GM23338 (cell line): ENCODE data around the gene RAI14. TPM values are rescaled to one million over a fixed set of nuclear protein-coding genes. Genes with fewer than 3 reads are reported as not detected.

Source experiments
- ATAC-seq: fragments of 200-7000 bp; cut with Tn5 transposase; 3 replicates; pipeline ENCODE4 v1.9.1; 2020
- DNase-seq: peaks from one replicate; pipeline ENCODE4 v3.0.0-alpha.2; 2015; ENCODE audit warnings: low spot score
- H2AFZ ChIP-seq: fragments of 200-600 bp; sonication (generic); 2 replicates; pipeline ENCODE4 v1.8.0; 2016; ENCODE audit warnings: antibody characterized with exemption, mild to moderate bottlenecking, moderate library complexity
- H3F3A ChIP-seq: fragments of 200-600 bp; sonication (generic); replicated peaks from 2 replicates; pipeline ENCODE4 v1.8.0; 2017; ENCODE audit warnings: antibody characterized with exemption, mixed run types, low read depth
- H3K27ac ChIP-seq: fragments of 200-600 bp; sonication (generic); 2 replicates; pipeline ENCODE4 v1.6.1; 2016; ENCODE audit warnings: low read depth
- H3K27me3 ChIP-seq: fragments of 200-600 bp; sonication (generic); 2 replicates; pipeline ENCODE4 v1.8.0; 2016; ENCODE audit warnings: mild to moderate bottlenecking, mixed run types, moderate library complexity; ENCODE audit not compliant: insufficient read depth
- H3K36me3 ChIP-seq: fragments of 200-600 bp; sonication (generic); 2 replicates; pipeline ENCODE4 v1.8.0; 2016; ENCODE audit warnings: mild to moderate bottlenecking; ENCODE audit not compliant: insufficient read depth
- H3K4me1 ChIP-seq: fragments of 200-600 bp; sonication (generic); 2 replicates; pipeline ENCODE4 v1.8.0; 2016; ENCODE audit warnings: mild to moderate bottlenecking, moderate library complexity; ENCODE audit not compliant: insufficient read depth
- H3K4me2 ChIP-seq: fragments of 200-600 bp; sonication (generic); 2 replicates; pipeline ENCODE4 v1.7.1; 2017; ENCODE audit warnings: mixed run types
- H3K4me3 ChIP-seq: fragments of 200-600 bp; sonication (generic); 2 replicates; pipeline ENCODE4 v1.6.1; 2016; ENCODE audit warnings: mixed run types
- H3K79me2 ChIP-seq: fragments of 200-600 bp; sonication (generic); replicated peaks from 2 replicates; pipeline ENCODE4 v1.8.0; 2017; ENCODE audit warnings: mild to moderate bottlenecking; ENCODE audit not compliant: insufficient read depth
- H3K9me2 ChIP-seq: fragments of 200-600 bp; sonication (generic); 2 replicates; pipeline ENCODE4 v1.8.0; 2017; ENCODE audit not compliant: insufficient read depth
- H4K20me1 ChIP-seq: fragments of 200-600 bp; sonication (generic); replicated peaks from 2 replicates; pipeline ENCODE4 v1.8.0; 2017; ENCODE audit warnings: mild to moderate bottlenecking; ENCODE audit not compliant: insufficient read depth
- H3K27ac Mint-ChIP-seq: 2 replicates; pipeline ENCODE4 v1.8.0; 2020; ENCODE audit warnings: inconsistent platforms, mild to moderate bottlenecking, moderate library complexity, mixed read lengths
- H3K27me3 Mint-ChIP-seq: 3 replicates; pipeline ENCODE4 v1.8.0; 2022; ENCODE audit warnings: low read depth, mild to moderate bottlenecking, moderate library complexity, mixed read lengths, inconsistent platforms; ENCODE audit not compliant: insufficient read depth, poor library complexity
- H3K36me3 Mint-ChIP-seq: 3 replicates; pipeline ENCODE4 v1.8.0; 2021; ENCODE audit warnings: low read depth, mild to moderate bottlenecking, inconsistent platforms, moderate library complexity, mixed read lengths
- H3K4me1 Mint-ChIP-seq: 3 replicates; pipeline ENCODE4 v1.8.0; 2020; ENCODE audit warnings: mild to moderate bottlenecking, inconsistent platforms, mixed read lengths
- H3K4me3 Mint-ChIP-seq: 3 replicates; pipeline ENCODE4 v1.8.0; 2021; ENCODE audit warnings: moderate library complexity, mild to moderate bottlenecking, inconsistent platforms, mixed read lengths
- H3K9me3 Mint-ChIP-seq: 3 replicates; pipeline ENCODE4 v1.8.0; 2020; ENCODE audit warnings: moderate library complexity, mild to moderate bottlenecking, inconsistent platforms, mixed read lengths
- CREB1 ChIP-seq: fragments of 250-450 bp; sonication (Bioruptor Pico); IDR thresholded peaks from 2 replicates; pipeline ENCODE4 v1.5.0; 2020; ENCODE audit warnings: low read depth, mild to moderate bottlenecking, moderate library complexity
- ETS1 ChIP-seq: IDR thresholded peaks from 2 replicates; pipeline ENCODE4 v1.6.1; 2016; ENCODE audit warnings: antibody characterized with exemption
- EZH2 ChIP-seq: fragments of 200-600 bp; sonication (generic); IDR thresholded peaks from one replicate; pipeline ENCODE4 v1.8.0; 2017; ENCODE audit warnings: antibody characterized with exemption, mild to moderate bottlenecking, low read depth; ENCODE audit not compliant: unreplicated experiment
- JUNB ChIP-seq: IDR thresholded peaks from one replicate; pipeline ENCODE4 v1.6.1; 2016; ENCODE audit warnings: antibody characterized with exemption; ENCODE audit not compliant: unreplicated experiment
- NANOG ChIP-seq: IDR thresholded peaks from 2 replicates; pipeline ENCODE4 v1.6.1; 2016; ENCODE audit warnings: antibody characterized with exemption, borderline replicate concordance
- POLR2AphosphoS5 ChIP-seq: IDR thresholded peaks from 2 replicates; pipeline ENCODE4 v1.6.1; 2016; ENCODE audit warnings: antibody characterized with exemption, low read depth
- STAT1 ChIP-seq: IDR thresholded peaks from one replicate; pipeline ENCODE4 v1.6.1; 2016; ENCODE audit warnings: antibody characterized with exemption; ENCODE audit not compliant: unreplicated experiment
- ZNF114 ChIP-seq: fragments of 250-450 bp; sonication (Bioruptor Pico); IDR thresholded peaks from 2 replicates; pipeline ENCODE4 v1.5.0; 2020; ENCODE audit warnings: mild to moderate bottlenecking, moderate library complexity
- polyA plus RNA-seq: library from polyadenylated mRNA; unstranded; fragments of >200 nt; fragmentation: Nextera tagmentation; extraction: Ambion mirVana; gene quantifications from 2 replicates; pipeline ENCODE4 v1.2.1, GENCODE V29; 2016
- total RNA-seq: library from RNA; depleted of rRNA; stranded (reverse); fragments of >200 nt; shearing (Covaris generic); gene quantifications from 2 replicates; pipeline ENCODE4 v1.2.3, GENCODE V29; 2014
- TF ChIP-seq, protein P1 (sequence below): IDR thresholded peaks from one replicate; pipeline ENCODE4 v1.6.1; 2018; ENCODE audit warnings: antibody characterized with exemption; ENCODE audit not compliant: unreplicated experiment
- TF ChIP-seq, protein P2 (sequence below): fragments of 250-450 bp; sonication (Bioruptor Pico); IDR thresholded peaks from 2 replicates; pipeline ENCODE4 v1.5.0; 2020; ENCODE audit warnings: mild to moderate bottlenecking, moderate library complexity

The RAI14 gene
- total and polyA plus RNA-seq, 2 experiments from 2014 or later = 58.8 to 95.8 TPM

DNA sequence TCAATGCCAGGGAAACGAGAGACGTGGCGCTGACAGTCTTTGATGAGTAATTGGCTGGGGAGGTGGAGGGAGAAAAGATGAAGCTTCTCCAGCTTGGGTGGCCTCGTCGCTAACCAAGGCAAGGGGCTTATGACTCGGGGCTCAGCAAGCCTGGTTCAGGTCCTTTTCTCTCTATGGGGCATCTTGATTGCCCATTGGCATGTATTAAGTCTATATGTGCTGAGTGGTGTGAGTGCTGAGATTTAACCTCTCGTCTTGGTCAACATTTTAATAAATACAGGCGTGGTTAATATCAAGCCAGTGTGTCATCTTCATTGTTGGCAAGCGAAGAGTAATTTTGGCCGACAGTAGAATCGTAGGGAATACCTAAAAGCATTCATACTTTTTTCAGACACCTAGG, 85.9 kb downstream of the RAI14 start:
- Histone ChIP-seq H3K27me3 (no peaks in the 10 kb centered on the region), H4K20me1 (peaks cover 17% of the 10 kb centered on the region), H3K4me3 (no peak overlapping the region), H3K79me2 (peaks cover 98% of the 10 kb centered on the region), H3K9me2 (no peaks in the 10 kb centered on the region), H3K27ac (no peak overlapping the region), H3K4me2 (no peak overlapping the region), H3K36me3 (no peaks in the 10 kb centered on the region), H3K4me1 (0 out of 2 replicates have a peak, but pooled peaks cover 14% of the 10 kb centered on the region), H3F3A (no peaks in the 10 kb centered on the region), H2AFZ (no peak overlapping the region)
- Mint-ChIP-seq H3K9me3 (no peaks in the 10 kb centered on the region), H3K36me3 (peaks cover 3% of the 10 kb centered on the region), H3K4me3 (no peak overlapping the region), H3K27me3 (no peaks in the 10 kb centered on the region), H3K4me1 (peaks cover 25% of the 10 kb centered on the region), H3K27ac (no peak overlapping the region)
- no peak for TF ChIP-seq CREB1 (CRISPR knock-in tag)
- TF ChIP-seq, protein P1, sequence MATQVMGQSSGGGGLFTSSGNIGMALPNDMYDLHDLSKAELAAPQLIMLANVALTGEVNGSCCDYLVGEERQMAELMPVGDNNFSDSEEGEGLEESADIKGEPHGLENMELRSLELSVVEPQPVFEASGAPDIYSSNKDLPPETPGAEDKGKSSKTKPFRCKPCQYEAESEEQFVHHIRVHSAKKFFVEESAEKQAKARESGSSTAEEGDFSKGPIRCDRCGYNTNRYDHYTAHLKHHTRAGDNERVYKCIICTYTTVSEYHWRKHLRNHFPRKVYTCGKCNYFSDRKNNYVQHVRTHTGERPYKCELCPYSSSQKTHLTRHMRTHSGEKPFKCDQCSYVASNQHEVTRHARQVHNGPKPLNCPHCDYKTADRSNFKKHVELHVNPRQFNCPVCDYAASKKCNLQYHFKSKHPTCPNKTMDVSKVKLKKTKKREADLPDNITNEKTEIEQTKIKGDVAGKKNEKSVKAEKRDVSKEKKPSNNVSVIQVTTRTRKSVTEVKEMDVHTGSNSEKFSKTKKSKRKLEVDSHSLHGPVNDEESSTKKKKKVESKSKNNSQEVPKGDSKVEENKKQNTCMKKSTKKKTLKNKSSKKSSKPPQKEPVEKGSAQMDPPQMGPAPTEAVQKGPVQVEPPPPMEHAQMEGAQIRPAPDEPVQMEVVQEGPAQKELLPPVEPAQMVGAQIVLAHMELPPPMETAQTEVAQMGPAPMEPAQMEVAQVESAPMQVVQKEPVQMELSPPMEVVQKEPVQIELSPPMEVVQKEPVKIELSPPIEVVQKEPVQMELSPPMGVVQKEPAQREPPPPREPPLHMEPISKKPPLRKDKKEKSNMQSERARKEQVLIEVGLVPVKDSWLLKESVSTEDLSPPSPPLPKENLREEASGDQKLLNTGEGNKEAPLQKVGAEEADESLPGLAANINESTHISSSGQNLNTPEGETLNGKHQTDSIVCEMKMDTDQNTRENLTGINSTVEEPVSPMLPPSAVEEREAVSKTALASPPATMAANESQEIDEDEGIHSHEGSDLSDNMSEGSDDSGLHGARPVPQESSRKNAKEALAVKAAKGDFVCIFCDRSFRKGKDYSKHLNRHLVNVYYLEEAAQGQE = no peak
- TF ChIP-seq POLR2AphosphoS5 = no peak
- TF ChIP-seq JUNB = no peak
- TF ChIP-seq STAT1 = no peak
- TF ChIP-seq ZNF114 (CRISPR knock-in tag) = no peak
- no peak for TF ChIP-seq EZH2
- no peak for TF ChIP-seq ETS1
- TF ChIP-seq NANOG = no peak
- TF ChIP-seq, protein P2, sequence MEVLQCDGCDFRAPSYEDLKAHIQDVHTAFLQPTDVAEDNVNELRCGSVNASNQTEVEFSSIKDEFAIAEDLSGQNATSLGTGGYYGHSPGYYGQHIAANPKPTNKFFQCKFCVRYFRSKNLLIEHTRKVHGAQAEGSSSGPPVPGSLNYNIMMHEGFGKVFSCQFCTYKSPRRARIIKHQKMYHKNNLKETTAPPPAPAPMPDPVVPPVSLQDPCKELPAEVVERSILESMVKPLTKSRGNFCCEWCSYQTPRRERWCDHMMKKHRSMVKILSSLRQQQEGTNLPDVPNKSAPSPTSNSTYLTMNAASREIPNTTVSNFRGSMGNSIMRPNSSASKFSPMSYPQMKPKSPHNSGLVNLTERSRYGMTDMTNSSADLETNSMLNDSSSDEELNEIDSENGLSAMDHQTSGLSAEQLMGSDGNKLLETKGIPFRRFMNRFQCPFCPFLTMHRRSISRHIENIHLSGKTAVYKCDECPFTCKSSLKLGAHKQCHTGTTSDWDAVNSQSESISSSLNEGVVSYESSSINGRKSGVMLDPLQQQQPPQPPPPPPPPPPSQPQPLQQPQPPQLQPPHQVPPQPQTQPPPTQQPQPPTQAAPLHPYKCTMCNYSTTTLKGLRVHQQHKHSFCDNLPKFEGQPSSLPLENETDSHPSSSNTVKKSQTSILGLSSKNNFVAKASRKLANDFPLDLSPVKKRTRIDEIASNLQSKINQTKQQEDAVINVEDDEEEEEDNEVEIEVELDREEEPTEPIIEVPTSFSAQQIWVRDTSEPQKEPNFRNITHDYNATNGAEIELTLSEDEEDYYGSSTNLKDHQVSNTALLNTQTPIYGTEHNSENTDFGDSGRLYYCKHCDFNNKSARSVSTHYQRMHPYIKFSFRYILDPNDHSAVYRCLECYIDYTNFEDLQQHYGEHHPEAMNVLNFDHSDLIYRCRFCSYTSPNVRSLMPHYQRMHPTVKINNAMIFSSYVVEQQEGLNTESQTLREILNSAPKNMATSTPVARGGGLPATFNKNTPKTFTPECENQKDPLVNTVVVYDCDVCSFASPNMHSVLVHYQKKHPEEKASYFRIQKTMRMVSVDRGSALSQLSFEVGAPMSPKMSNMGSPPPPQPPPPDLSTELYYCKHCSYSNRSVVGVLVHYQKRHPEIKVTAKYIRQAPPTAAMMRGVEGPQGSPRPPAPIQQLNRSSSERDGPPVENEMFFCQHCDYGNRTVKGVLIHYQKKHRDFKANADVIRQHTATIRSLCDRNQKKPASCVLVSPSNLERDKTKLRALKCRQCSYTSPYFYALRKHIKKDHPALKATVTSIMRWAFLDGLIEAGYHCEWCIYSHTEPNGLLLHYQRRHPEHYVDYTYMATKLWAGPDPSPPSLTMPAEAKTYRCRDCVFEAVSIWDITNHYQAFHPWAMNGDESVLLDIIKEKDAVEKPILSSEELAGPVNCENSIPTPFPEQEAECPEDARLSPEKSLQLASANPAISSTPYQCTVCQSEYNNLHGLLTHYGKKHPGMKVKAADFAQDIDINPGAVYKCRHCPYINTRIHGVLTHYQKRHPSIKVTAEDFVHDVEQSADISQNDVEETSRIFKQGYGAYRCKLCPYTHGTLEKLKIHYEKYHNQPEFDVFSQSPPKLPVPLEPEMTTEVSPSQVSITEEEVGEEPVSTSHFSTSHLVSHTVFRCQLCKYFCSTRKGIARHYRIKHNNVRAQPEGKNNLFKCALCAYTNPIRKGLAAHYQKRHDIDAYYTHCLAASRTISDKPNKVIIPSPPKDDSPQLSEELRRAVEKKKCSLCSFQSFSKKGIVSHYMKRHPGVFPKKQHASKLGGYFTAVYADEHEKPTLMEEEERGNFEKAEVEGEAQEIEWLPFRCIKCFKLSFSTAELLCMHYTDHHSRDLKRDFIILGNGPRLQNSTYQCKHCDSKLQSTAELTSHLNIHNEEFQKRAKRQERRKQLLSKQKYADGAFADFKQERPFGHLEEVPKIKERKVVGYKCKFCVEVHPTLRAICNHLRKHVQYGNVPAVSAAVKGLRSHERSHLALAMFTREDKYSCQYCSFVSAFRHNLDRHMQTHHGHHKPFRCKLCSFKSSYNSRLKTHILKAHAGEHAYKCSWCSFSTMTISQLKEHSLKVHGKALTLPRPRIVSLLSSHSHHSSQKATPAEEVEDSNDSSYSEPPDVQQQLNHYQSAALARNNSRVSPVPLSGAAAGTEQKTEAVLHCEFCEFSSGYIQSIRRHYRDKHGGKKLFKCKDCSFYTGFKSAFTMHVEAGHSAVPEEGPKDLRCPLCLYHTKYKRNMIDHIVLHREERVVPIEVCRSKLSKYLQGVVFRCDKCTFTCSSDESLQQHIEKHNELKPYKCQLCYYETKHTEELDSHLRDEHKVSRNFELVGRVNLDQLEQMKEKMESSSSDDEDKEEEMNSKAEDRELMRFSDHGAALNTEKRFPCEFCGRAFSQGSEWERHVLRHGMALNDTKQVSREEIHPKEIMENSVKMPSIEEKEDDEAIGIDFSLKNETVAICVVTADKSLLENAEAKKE (CRISPR knock-in tag) = no peak
- DNase-seq = no peak
- ATAC-seq = no peak
